ENCODE measurements around the gene NKIRAS2.

The NKIRAS2 gene

GRCh38 chr17:42027961-42028790 is 8.3 kb downstream of the NKIRAS2 start:
- DNase-seq: peak; percentile 15

- no peak for DNase-seq
Observed at GRCh38 chr17:42028791-42029127, 8.9 kb downstream of the NKIRAS2 start.

- no peak for DNase-seq
Observed at GRCh38 chr17:42031584-42031983, 11.7 kb downstream of the NKIRAS2 start.

GRCh38 chr17:42034059-42034458 is 14.2 kb downstream of the NKIRAS2 start:
- no peak for DNase-seq

GRCh38 chr17:42038221-42038973 is 18.5 kb downstream of the NKIRAS2 start:
- DNase-seq: no peak

GRCh38 chr17:42039794-42040763 is 20.2 kb downstream of the NKIRAS2 start:
- DNase-seq: no peak

GRCh38 chr17:42040818-42041217 is 20.9 kb downstream of the NKIRAS2 start:
- DNase-seq: no peak

- DNase-seq: no peak
Observed at GRCh38 chr17:42041619-42042018, 21.7 kb downstream of the NKIRAS2 start.

- no peak for DNase-seq
Observed at GRCh38 chr17:42042598-42043319, 22.9 kb downstream of the NKIRAS2 start.

- no peak for DNase-seq
Observed at GRCh38 chr17:42045719-42046118, 25.8 kb downstream of the NKIRAS2 start.

GRCh38 chr17:42047343-42047742 is 27.5 kb downstream of the NKIRAS2 start:
- no peak for DNase-seq

GRCh38 chr17:42049834-42050392 is 30.0 kb downstream of the NKIRAS2 start:
- DNase-seq: peak; percentile 24

GRCh38 chr17:42050393-42051012 is 30.6 kb downstream of the NKIRAS2 start, which contains the start of gene C17orf113:
C17orf113 (minus strand) TSS chr17:42050601; CDS start chr17:42043376, 7,225 bp downstream.
- DNase-seq: peak; percentile 76

GRCh38 chr17:42051013-42051400 is 31.1 kb downstream of the NKIRAS2 start:
- DNase-seq: no peak

- DNase-seq: no peak
Observed at GRCh38 chr17:42051645-42052044, 31.8 kb downstream of the NKIRAS2 start.

- no peak for DNase-seq
Observed at GRCh38 chr17:42052346-42052877, 32.5 kb downstream of the NKIRAS2 start.

GRCh38 chr17:42053731-42054500 is 34.0 kb downstream of the NKIRAS2 start:
- no peak for DNase-seq

GRCh38 chr17:42055027-42055426 is 35.1 kb downstream of the NKIRAS2 start:
- no peak for DNase-seq

GRCh38 chr17:42055496-42055895 is 35.6 kb downstream of the NKIRAS2 start:
- peak; percentile 48 for DNase-seq

- DNase-seq: no peak
Observed at GRCh38 chr17:42056635-42057034, 36.7 kb downstream of the NKIRAS2 start.
